GM12873 (cell line): ENCODE results near the gene PAK1IP1.

ENCODE experiments used
- TF ChIP-seq, protein P1 (sequence below): IDR thresholded peaks from 2 replicates; pipeline ENCODE4 v1.5.1; 2012; ENCODE audit warnings: low read depth, mild to moderate bottlenecking, moderate library complexity, low read length, control low read depth; ENCODE audit not compliant: insufficient read depth; ENCODE audit errors: missing control alignments

Gene PAK1IP1

DNA sequence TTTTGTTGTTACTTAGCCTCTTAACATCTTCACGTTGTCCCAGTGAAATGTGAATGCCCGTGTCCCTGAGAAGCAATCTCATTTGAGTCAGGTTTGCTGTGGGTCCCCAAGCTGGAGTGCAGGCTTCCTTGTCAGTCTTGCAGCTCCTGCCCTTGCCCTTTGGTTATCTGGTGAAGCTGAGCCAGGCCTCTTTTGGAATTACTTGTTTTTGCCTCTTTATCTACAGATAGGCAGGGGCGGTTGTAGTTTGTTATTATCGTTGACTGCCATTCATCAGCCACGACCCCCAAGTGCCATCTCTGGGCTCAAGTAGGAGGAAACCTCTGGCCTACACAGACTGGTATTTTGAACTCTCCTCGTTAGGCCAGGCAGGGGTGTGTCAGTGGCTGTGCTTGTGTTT lies 30.3 kb downstream of the PAK1IP1 start:
- TF ChIP-seq, protein P1, sequence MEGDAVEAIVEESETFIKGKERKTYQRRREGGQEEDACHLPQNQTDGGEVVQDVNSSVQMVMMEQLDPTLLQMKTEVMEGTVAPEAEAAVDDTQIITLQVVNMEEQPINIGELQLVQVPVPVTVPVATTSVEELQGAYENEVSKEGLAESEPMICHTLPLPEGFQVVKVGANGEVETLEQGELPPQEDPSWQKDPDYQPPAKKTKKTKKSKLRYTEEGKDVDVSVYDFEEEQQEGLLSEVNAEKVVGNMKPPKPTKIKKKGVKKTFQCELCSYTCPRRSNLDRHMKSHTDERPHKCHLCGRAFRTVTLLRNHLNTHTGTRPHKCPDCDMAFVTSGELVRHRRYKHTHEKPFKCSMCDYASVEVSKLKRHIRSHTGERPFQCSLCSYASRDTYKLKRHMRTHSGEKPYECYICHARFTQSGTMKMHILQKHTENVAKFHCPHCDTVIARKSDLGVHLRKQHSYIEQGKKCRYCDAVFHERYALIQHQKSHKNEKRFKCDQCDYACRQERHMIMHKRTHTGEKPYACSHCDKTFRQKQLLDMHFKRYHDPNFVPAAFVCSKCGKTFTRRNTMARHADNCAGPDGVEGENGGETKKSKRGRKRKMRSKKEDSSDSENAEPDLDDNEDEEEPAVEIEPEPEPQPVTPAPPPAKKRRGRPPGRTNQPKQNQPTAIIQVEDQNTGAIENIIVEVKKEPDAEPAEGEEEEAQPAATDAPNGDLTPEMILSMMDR = no peak

DNA sequence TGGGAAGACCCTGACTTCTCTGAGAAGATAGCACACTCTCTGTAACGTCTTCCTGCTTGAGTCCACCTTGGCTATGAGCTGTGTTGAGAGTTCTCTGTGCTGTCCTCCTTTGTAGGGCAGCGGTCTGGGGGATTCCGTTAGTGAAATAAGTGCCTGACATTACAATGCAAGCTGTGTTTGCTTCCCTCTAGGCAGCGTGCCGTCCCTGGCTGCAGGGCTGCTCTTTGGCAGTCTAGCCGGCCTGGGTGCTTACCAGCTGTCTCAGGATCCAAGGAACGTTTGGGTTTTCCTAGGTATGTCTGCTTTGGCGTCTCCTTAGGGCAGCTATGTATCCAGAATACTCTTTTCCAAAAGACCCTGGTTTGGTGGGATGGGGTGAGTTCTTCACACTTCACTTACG lies 30.9 kb downstream of the PAK1IP1 start:
- TF ChIP-seq, protein P1 = no peak

DNA sequence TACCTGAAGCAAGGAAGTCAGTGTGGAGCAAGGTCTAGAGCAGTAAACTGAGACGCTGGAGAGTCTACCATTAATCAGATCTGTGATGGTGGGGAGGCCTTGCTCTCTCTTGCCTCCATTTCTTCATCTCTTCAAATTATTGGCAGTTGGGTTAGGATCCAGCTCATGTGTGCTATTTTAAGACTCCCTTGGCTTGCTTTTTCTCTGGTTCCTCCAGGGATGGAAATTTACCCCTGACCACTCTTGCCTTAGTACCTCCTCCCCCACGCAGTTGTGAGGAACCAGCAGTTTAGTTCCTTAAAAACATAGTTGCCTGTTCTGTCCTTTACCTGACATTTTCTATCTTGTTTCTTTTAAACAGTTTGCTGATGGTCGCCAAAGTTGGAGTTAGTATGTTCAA lies 35.5 kb downstream of the PAK1IP1 start:
- TF ChIP-seq, protein P1 = no peak

DNA sequence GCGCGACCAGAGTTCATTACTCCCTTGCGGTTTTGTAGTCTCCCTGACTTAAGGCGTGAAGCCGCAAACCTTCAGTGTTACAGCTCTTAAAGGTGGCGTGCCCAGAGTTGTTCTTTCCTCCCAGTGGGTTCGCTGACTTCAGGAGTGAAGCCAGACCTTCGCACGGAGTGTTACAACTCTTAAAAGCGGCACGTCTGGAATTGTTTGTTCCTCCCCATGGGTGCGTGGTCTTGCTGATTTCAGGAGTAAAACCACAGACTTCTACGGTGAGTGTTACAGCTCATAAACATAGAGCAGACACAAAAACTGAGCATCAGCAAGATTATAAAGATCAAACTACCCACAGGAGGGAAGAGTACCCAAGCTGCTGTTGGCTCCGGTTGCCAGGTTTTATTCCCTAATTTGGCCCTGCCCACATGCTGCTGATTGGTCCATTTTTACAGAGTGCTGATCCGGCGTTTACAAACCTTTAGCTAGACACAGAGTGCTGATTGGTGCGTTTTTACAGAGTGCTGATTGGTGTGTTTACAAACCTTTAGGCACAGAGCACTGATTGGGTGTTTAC lies 38.5 kb downstream of the PAK1IP1 start:
- TF ChIP-seq, protein P1 = no peak

DNA sequence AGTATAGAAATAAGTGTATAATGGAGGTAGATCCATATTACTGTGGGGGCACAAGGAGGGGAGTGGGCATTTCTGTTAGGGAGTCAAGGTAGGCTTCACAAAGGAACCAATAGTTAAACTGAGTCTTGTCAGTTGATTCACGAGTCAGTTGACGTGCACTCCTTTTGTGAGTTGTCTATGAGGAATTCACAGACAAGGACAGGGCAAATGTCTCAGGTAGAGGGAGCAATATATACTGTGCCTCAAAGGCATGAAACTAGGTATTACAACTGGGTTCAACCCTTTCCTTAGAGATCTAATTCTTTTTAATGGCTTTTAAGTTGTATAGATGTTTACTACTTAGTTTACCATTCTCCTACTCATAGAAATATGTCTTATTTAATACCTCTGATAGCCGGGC lies 39.1 kb downstream of the PAK1IP1 start:
- TF ChIP-seq, protein P1 = no peak

DNA sequence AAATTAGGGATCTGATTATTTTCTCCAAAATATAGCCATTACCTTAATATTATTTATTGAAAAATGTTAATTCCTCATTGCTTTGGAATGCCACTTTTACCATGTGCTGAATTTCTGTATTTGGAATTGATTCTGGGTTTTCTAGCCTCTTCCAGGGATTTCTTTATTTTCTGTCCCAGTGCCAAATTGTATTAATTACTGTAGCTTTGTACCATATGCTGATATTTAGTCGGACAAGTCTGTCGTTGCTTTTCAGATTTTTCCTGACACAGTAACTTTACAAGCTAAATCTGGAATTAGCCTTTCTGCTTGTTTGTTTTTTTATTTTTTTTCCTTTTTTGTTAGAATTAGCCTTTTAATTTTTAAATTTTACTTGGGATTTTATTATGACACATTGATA lies 42.0 kb downstream of the PAK1IP1 start:
- TF ChIP-seq, protein P1 = no peak

DNA sequence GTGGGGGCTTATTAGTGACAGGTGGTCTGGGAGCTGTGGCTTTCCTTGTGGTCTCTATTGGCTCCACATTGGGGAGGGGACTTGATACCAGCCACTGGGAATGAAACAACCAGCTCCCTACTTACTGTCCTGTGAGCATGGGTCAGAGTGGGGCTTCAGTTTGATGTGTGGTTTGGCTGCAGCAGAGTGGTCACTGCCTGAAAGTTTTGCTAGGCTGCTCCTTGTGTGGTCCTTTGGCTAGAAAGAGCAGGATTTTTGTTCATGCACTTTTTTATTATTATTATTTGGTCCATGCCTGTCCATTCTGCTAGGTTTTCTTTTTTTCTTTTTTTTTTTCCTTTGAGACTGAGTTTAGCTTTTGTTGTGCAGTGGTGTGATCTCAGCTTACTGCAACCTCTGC lies 45.3 kb downstream of the PAK1IP1 start:
- TF ChIP-seq, protein P1 = no peak

DNA sequence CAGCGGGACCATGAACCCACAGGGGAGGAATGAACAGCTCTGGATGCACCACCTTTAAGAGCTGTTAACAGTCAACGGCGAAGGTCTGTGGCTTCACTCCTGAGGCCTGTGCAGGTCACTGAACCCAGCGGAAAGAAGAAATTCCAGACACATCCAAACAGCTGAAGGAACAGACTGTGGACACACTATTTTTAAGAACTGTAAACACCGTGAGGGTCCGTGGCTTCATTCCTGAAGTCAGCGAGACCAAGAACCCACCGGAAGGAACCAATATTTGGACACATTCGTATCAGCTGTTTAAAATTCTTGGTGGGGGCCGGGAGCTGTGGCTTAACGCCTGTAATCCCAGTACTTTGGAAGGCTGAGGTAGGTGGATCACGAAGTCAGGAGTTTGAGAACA lies 47.5 kb downstream of the PAK1IP1 start:
- TF ChIP-seq, protein P1 = no peak
